Fibroblast of pulmonary artery (primary cell): ENCODE data around the gene MUC6.

ENCODE experiments used
- DNase-seq: peaks from one replicate; pipeline ENCODE4 v3.0.0-alpha.2; 2010; ENCODE audit warnings: low read depth
- H3K4me3 ChIP-seq: replicated peaks from 2 replicates; pipeline ENCODE4 v1.5.1; 2011; ENCODE audit warnings: low read depth, mild to moderate bottlenecking, control low read depth, low read length, moderate library complexity
- TF ChIP-seq, protein P1 (sequence below): IDR thresholded peaks from 2 replicates; pipeline ENCODE4 v1.5.1; 2011; ENCODE audit warnings: mild to moderate bottlenecking, control low read depth, low read length, inconsistent platforms; ENCODE audit errors: missing control alignments

Gene MUC6

DNA sequence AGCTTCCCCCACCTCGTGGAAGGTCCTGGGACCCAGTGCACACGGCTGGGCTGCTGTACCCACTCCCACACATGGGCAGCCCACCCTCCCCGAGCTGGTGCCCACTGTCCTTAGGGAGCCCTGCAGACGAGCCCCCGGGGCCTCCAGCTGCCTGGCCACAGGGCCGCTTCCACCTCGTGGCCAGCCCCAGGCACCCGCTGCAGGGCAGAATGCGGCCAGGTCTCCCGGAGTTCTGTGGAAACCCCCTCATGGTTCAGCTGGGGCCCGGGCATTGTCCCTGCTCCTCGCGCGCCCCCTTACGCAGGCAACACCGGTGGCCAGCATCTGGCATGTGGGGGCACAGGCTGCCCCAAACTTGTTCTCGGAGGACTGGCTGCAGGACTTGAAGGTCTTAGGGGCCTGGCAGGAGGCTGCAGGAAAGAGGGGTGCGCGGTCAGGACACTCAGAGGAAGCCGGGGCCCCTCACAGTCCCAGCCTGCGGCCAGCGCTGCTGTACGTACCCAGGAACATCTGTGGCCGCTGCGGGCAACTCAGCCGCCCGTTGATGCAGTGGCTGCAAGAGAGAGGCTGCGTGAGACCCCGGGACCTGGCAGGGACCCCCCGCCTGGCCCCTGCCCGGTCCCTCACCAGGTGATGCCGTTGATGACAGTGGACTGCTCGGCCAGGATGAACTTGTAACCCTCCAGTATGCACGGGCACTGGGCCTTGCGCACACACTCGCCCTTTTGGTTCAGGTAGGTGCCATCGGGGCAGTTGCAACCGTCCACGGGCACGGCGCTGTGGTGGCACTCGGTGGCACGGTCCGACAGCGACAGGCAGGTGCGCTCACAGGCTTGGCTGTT, 9.7 kb downstream of the MUC6 start:
- H3K4me3 ChIP-seq = no peak overlapping the region
- DNase-seq = no peak
- TF ChIP-seq, protein P1, sequence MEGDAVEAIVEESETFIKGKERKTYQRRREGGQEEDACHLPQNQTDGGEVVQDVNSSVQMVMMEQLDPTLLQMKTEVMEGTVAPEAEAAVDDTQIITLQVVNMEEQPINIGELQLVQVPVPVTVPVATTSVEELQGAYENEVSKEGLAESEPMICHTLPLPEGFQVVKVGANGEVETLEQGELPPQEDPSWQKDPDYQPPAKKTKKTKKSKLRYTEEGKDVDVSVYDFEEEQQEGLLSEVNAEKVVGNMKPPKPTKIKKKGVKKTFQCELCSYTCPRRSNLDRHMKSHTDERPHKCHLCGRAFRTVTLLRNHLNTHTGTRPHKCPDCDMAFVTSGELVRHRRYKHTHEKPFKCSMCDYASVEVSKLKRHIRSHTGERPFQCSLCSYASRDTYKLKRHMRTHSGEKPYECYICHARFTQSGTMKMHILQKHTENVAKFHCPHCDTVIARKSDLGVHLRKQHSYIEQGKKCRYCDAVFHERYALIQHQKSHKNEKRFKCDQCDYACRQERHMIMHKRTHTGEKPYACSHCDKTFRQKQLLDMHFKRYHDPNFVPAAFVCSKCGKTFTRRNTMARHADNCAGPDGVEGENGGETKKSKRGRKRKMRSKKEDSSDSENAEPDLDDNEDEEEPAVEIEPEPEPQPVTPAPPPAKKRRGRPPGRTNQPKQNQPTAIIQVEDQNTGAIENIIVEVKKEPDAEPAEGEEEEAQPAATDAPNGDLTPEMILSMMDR = no peak

DNA sequence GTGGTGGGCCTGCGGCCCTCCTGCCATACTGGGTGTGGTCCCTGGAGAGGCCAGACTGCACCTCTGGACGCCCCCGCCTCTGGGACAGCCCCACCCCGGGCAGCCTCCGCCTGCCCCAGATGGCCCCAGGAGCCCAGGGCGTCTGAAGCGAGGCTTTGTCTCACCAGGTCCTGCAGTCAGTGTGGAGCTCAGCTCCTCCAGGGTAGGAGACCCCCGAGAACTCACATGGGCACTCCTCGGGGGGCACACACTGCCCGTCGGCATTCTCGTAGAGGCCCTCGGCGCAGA, 10.4 kb downstream of the MUC6 start:
- no peak for DNase-seq
- TF ChIP-seq, protein P1 = no peak
- no peak overlapping the region for H3K4me3 ChIP-seq

DNA sequence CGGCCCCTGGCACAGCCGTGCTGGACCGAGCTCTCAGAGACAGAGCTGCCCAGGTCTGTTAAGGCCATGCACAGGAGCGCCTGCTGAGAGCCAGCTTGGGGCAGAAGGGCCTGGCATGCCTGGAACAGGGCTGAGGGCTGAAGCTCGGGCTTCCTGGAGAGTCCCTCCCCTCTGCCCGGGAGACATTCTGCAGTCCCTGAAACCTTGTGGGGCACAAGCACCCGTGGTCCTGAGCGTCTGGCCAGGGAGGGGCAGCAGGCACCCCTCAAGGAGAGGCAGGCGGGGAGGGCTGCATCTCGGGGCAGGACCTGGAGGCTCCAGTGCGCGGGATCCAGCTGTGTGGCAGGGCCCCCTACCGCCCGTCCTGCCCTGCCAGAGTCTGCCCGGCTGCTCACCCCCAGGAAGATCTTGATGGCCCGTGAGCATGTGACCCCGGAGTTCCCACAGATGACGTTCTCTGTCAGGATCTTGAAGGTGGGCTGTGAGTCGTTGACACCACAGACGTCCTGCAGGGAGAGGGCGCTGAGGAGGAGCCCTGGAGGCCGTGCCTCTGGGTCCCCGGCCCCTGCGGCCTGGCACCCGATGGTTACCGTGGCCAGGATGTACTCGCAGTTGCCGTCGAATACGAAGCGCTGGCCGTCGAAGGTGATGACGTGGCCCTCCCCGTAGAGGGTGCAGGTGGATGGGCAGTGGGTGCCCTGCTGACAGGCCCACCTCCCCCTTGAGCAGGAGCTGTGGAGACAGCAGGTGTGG, 10.9 kb downstream of the MUC6 start:
- H3K4me3 ChIP-seq = no peak overlapping the region
- TF ChIP-seq, protein P1 = no peak
- DNase-seq = no peak

DNA sequence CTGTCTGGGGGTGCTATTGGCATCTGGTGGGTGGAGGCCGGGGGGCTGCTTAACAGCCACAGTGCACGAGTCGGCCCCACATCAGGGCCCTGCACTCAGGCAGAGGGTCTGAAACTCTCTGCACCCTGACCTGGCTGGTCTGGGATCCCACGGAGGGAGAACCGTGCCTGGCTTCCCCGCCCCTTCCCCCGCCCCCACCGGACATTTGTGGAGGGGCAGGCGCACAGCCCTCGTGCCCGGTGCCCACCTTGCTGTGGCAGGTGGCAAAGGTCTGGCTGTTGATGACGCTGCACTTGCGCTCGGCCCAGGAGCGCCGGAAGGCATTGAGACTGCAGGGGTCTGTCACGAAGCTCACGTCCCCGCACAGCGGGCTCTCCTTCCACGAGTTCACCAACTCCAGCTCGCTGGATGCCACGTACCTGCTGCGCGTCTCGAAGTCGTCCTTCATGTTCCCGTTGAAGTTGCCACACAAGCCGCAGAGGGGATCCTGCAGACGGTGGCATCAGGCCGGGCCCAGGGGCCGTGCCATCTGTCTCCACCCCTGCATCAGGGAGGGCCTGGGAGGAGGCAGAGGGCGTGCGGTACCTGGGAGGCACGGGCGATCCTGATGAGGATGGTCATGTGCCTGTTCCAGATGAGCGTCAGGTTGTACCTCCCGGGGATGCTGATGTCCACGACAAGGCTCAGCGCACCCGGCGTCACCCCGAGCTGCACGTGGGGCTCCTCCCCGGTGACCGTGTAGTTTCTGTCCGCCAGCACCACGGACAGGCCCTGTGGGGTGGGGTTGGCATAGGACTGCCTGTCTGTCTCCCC, 11.7 kb downstream of the MUC6 start:
- no peak overlapping the region for H3K4me3 ChIP-seq
- no peak for DNase-seq
- TF ChIP-seq, protein P1 = no peak

DNA sequence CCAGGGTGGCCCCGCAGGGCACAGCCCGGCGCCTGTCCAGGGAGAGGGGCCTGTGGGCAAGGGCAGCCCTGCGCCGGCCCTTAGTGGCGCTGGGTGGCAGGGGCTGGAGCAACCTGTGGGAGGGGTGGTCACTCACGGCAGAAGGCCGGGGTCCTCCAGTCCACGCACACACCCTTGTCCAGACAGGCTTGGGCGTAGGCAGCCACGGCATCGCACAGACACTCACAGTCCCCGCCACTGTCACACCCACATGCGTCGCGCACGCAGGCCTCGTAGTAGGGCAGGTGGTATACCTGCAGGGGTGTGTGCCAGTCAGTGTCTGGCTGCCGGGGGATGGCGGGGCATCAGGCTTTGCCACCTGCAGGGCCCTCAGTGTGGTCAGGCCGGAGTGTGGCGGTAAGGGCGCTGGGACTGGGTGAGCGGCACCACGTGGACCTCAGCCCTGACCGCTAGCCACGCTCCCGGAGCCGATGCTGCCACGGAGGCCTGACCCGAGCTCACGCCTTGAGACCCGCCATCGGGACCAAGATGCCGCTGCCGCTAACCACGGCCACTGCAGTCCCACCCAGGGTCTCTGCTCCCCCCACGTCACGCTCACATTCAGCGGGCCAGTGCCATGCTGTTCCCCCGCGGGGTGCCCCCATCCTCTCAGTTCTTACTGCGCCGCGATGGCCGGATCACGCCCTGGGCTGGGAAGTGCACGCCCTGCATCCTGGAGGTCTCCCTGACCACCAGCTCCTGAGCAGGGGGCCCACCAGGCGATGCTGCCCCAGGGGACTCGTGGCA, 12.5 kb downstream of the MUC6 start:
- TF ChIP-seq, protein P1 = no peak
- no peak for DNase-seq
- H3K4me3 ChIP-seq = no peak overlapping the region
